Tibial artery (tissue), 4 donors: ENCODE measurements around the gene CCDC18.

Experiments
- DNase-seq, 2 donors: peaks; one replicate each; pipeline ENCODE4 v3.0.0-alpha.2; 2019
- H3K27ac ChIP-seq, 2 donors: fragments of 200-600 bp; sonication (generic) in 1 of 2; 1 replicate in 1 of 2; 2 replicates in 1 of 2; pipeline ENCODE4 v1.5.1; 2018 to 2019; ENCODE audit warnings: mild to moderate bottlenecking in 1 of 2
- H3K27me3 ChIP-seq, 2 donors: fragments of 200-600 bp; sonication (generic) in 1 of 2; one replicate each; pipeline versions ENCODE4 v1.5.1 to v1.6.0; 2016 to 2019
- H3K36me3 ChIP-seq, 3 donors: fragments of 200-600 bp; sonication (generic) in 2 of 3; one replicate each; pipeline ENCODE4 v1.5.1; 2016 to 2019; ENCODE audit warnings: mild to moderate bottlenecking in 2 of 3
- H3K4me1 ChIP-seq, 4 donors: fragments of 200-600 bp; sonication (generic) in 2 of 4; 1 replicate in 3 of 4; 2 replicates in 1 of 4; pipeline ENCODE4 v1.5.1; 2016 to 2019
- H3K4me3 ChIP-seq, 2 donors: fragments of 200-600 bp; sonication (generic) in 1 of 2; 1 replicate in 1 of 2; 2 replicates in 1 of 2; pipeline ENCODE4 v1.5.1; 2018 to 2019; ENCODE audit warnings: mild to moderate bottlenecking in 2 of 2
- H3K9me3 ChIP-seq, 3 donors: fragments of 200-600 bp; sonication (generic) in 1 of 3; one replicate each; pipeline ENCODE4 v1.5.1; 2016 to 2019
- CTCF ChIP-seq, 2 experiments: fragments of 200-600 bp in 1 of 2; fragments of 450-650 bp in 1 of 2; IDR thresholded peaks; one replicate each; pipeline ENCODE4 v1.5.1; 2017 to 2019; ENCODE audit warnings: antibody characterized with exemption in 2 of 2, mild to moderate bottlenecking in 1 of 2, moderate library complexity in 1 of 2
- intact Hi-C: fragments of 100-400 bp; cut with DNase I; formaldehyde crosslinking; loops from one replicate; pipeline ENCODE4 v1.15.0; 2023; ENCODE audit warnings: low total_unique reads

Gene CCDC18

GRCh38 chr1:93323185-93323820 is 142.8 kb downstream of the CCDC18 start:
- no peak for TF ChIP-seq CTCF (IDR thresholded peaks at IDR 0.05)
- Histone ChIP-seq H3K27me3 (no peaks in the 10 kb centered on the region), H3K9me3 (no peaks in the 10 kb centered on the region), H3K36me3 (no peaks in the 10 kb centered on the region), H3K27ac (no peak overlapping the region), H3K4me1 (no peaks in the 10 kb centered on the region), H3K4me3 (no peak overlapping the region)
- intact Hi-C loops, result no loop called here
- DNase-seq, result no peak

GRCh38 chr1:93324486-93325464 is 144.3 kb downstream of the CCDC18 start:
- no peak for DNase-seq
- no peak overlapping the region for H3K4me3 ChIP-seq
- no peaks in the 10 kb centered on the region for H3K27me3 ChIP-seq
- TF ChIP-seq CTCF (IDR thresholded peaks at IDR 0.05), result no peak
- no peaks in the 10 kb centered on the region for H3K4me1 ChIP-seq
- intact Hi-C loops, result no loop called here
- no peak overlapping the region for H3K27ac ChIP-seq
- H3K36me3 ChIP-seq, result no peaks in the 10 kb centered on the region
- H3K9me3 ChIP-seq, result no peaks in the 10 kb centered on the region
